Testis (tissue), 3 donors: Measurements from ENCODE around the gene FAM229B. TPM values are rescaled to one million over a fixed set of nuclear protein-coding genes. Genes with fewer than 3 reads are reported as not detected.
A peak's percentile ranks its signal among the peaks of the same experiment; 100 is the strongest.

ENCODE experiments used
- DNase-seq: peaks from one replicate; pipeline ENCODE4 v3.0.0-alpha.2; 2019
- H3K27ac ChIP-seq, 2 donors: fragments of 200-600 bp; sonication (generic); one replicate each; pipeline ENCODE4 v1.5.1; 2019
- H3K27me3 ChIP-seq: fragments of 200-600 bp; sonication (generic); one replicate; pipeline ENCODE4 v1.5.1; 2019
- H3K36me3 ChIP-seq: fragments of 200-600 bp; sonication (generic); one replicate; pipeline ENCODE4 v1.5.1; 2017; ENCODE audit warnings: low read depth; ENCODE audit errors: missing control alignments
- H3K4me1 ChIP-seq: fragments of 200-600 bp; sonication (generic); one replicate; pipeline ENCODE4 v1.5.1; 2019
- H3K4me3 ChIP-seq, 2 donors: fragments of 200-600 bp; sonication (generic); one replicate each; pipeline ENCODE4 v1.5.1; 2017 to 2019
- H3K9me3 ChIP-seq: fragments of 200-600 bp; sonication (generic); one replicate; pipeline ENCODE4 v1.5.1; 2017
- CTCF ChIP-seq, 3 experiments: fragments of 450-650 bp in 2 of 3; fragments of 200-600 bp in 1 of 3; sonication (generic) in 1 of 3; IDR thresholded peaks; one replicate each; pipeline ENCODE4 v1.5.1; 2016 to 2019; ENCODE audit warnings: antibody characterized with exemption in 3 of 3, mild to moderate bottlenecking in 2 of 3, moderate library complexity in 1 of 3
- POLR2A ChIP-seq: fragments of 450-650 bp; IDR thresholded peaks from one replicate; pipeline ENCODE4 v1.6.1; 2017; ENCODE audit warnings: antibody characterized with exemption, mild to moderate bottlenecking, moderate library complexity
- WGBS, 2 donors: methylation state at CpG; one replicate each; pipeline ENCODE4 v1.1.5; 2018; 5-methylcytosine and 5-hydroxymethylcytosine counted together
- intact Hi-C: fragments of 100-400 bp; cut with DNase I; formaldehyde crosslinking; loops from one replicate; pipeline ENCODE4 v1.15.1; 2023; ENCODE audit warnings: low total_unique reads
- polyA plus RNA-seq: library from polyadenylated mRNA; stranded (reverse); fragments of 350-450 nt; fragmentation: Illumina TruSeq; extraction: RNeasy Lipid Tissue Mini Kit (QIAGEN cat#74804); gene quantifications from one replicate; pipeline ENCODE4 v1.2.3, GENCODE V29; 2014; ENCODE audit warnings: low read depth, low replicate concordance; ENCODE audit not compliant: insufficient read depth
- total RNA-seq, 2 donors: library from RNA; depleted of rRNA; stranded (reverse); fragments of >200 nt; gene quantifications; one replicate each; pipeline ENCODE4 v1.2.3, GENCODE V29; 2016

FAM229B gene
- total and polyA plus RNA-seq, 3 donors from 2014 or later = 111 to 724 (median 202) TPM

GRCh38 chr6:112141707-112142106 lies 54.3 kb downstream of the FAM229B start:
- 91% methylated on average over 2 of the region's 2 CpGs for WGBS, 2 donors
- peaks cover 7% of the 10 kb centered on the region for H3K4me1 ChIP-seq
- H3K27ac ChIP-seq = no peak overlapping the region
- no peaks in the 10 kb centered on the region for H3K9me3 ChIP-seq
- H3K27me3 ChIP-seq = no peaks in the 10 kb centered on the region
- intact Hi-C loops = no loop called here
- no peak for DNase-seq
- TF ChIP-seq POLR2A = no peak
- H3K36me3 ChIP-seq = no peaks in the 10 kb centered on the region
- H3K4me3 ChIP-seq = no peak overlapping the region

GRCh38 chr6:112144145-112144926 lies 56.9 kb downstream of the FAM229B start:
- Histone ChIP-seq H3K9me3 (no peaks in the 10 kb centered on the region), H3K4me3 (no peak overlapping the region), H3K27ac (no peak overlapping the region), H3K27me3 (no peaks in the 10 kb centered on the region), H3K4me1 (peaks cover 2% of the 10 kb centered on the region), H3K36me3 (no peaks in the 10 kb centered on the region)
- intact Hi-C loops = no loop called here
- 81% methylated on average over 12 of the region's 12 CpGs for WGBS, 2 donors
- no peak for TF ChIP-seq POLR2A
- TF ChIP-seq CTCF (IDR thresholded peaks at IDR 0.05) = no peak
- DNase-seq = no peak

GRCh38 chr6:112145080-112145573 lies 57.7 kb downstream of the FAM229B start:
- 85 to 89% methylated on average over 10 of the region's 10 CpGs for WGBS, 2 donors
- intact Hi-C loops = no loop called here
- Histone ChIP-seq H3K4me1 (no peaks in the 10 kb centered on the region), H3K4me3 (no peak overlapping the region), H3K9me3 (no peaks in the 10 kb centered on the region), H3K27ac (no peak overlapping the region), H3K27me3 (no peaks in the 10 kb centered on the region), H3K36me3 (no peaks in the 10 kb centered on the region)
- TF ChIP-seq CTCF (IDR thresholded peaks at IDR 0.05) (no peak), POLR2A (no peak)
- no peak for DNase-seq

GRCh38 chr6:112148103-112148502 lies 60.7 kb downstream of the FAM229B start:
- no peak for DNase-seq
- Histone ChIP-seq H3K36me3 (no peaks in the 10 kb centered on the region), H3K4me1 (no peaks in the 10 kb centered on the region), H3K27me3 (no peaks in the 10 kb centered on the region), H3K4me3 (no peak overlapping the region), H3K27ac (no peak overlapping the region), H3K9me3 (no peaks in the 10 kb centered on the region)
- 95 to 97% methylated on average over 6 of the region's 6 CpGs for WGBS, 2 donors
- no peak for TF ChIP-seq CTCF (IDR thresholded peaks at IDR 0.05)
- no peak for TF ChIP-seq POLR2A
- intact Hi-C loops = no loop called here

- H3K27ac ChIP-seq = peak overlapping the region in 1 of 2 donors; percentile 46
- no peak for TF ChIP-seq CTCF (IDR thresholded peaks at IDR 0.05)
- no peak for TF ChIP-seq POLR2A
- no peak overlapping the region for H3K4me3 ChIP-seq
- no peak for DNase-seq
- H3K36me3 ChIP-seq = no peaks in the 10 kb centered on the region
- H3K4me1 ChIP-seq = no peaks in the 10 kb centered on the region
- H3K27me3 ChIP-seq = no peaks in the 10 kb centered on the region
- WGBS, 2 donors = 35 to 61% methylated on average over 1 of the region's 1 CpG
- H3K9me3 ChIP-seq = no peaks in the 10 kb centered on the region
- intact Hi-C loops = no loop called here
Measured at GRCh38 chr6:112149236-112149635, 61.8 kb downstream of the FAM229B start.
